Measurements from ENCODE around the gene STAG1. TPM values are rescaled to one million over a fixed set of nuclear protein-coding genes. Genes with fewer than 3 reads are reported as not detected.

STAG1 gene
- total RNA-seq, 5 donors from 2014 or later (not counting 1 experiment from before 2014, with no cell fraction given), result 38.9 to 52.5 (median 42.7) TPM

DNA sequence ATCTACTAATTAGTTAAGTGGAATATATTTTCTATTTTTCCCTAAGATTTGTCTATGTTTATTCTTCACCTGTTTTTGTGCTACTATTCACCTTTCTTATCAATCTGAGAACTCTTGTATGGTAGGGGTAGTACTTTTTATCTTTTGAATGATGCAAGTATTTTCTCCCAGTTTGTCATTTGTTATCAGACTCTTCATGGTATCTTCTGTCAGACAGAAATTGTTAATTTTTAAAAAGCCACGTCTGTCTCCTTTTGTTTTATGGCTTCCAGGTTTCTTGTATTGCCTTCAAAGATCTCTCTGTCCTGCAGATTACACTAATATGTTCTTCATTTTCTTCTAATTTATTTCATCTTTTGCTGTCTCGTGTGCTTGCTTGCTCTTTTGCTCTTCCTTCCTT is 317.7 kb downstream of the STAG1 start:
- H3K4me1 Mint-ChIP-seq, result no peaks in the 10 kb centered on the region
- no peak overlapping the region for H3K27ac ChIP-seq (ENCODE audit: low read length)
- no peak overlapping the region for H3K4me3 ChIP-seq (ENCODE audit: control insufficient read depth in 1 of 2, extremely low read depth in 1 of 2, low read length in 1 of 2)
- 80% methylated on average over 1 of the region's 2 CpGs for WGBS (ENCODE audit: insufficient coverage)
- ATAC-seq (replicated peaks in 1 of 4), result no peak
- CTCF ChIA-PET, result no interaction called here
- H3K4me3 Mint-ChIP-seq, result no peak overlapping the region
- no peaks in the 10 kb centered on the region for H3K9me3 ChIP-seq
- H3K9me3 Mint-ChIP-seq, result no peaks in the 10 kb centered on the region
- H3K27me3 ChIP-seq (replicated peaks in 1 of 2; ENCODE audit: control insufficient read depth in 2 of 2, extremely low read depth in 1 of 2, insufficient read depth in 2 of 2, low read length in 1 of 2), result no peaks in the 10 kb centered on the region
- no peak overlapping the region for H3K27ac Mint-ChIP-seq
- H3K27me3 Mint-ChIP-seq, result no peaks in the 10 kb centered on the region
- peaks cover 0 to under 1% of the 10 kb centered on the region in 2 donors for H3K36me3 ChIP-seq (ENCODE audit: control insufficient read depth in 2 of 2, extremely low read depth in 1 of 2, insufficient read depth in 1 of 2, low read length in 1 of 2)
- no peaks in the 10 kb centered on the region for H3K4me1 ChIP-seq (ENCODE audit: control insufficient read depth in 1 of 2, extremely low read depth in 1 of 2, insufficient read depth in 2 of 2, low read length in 2 of 2)
- H3K36me3 Mint-ChIP-seq, result peaks cover 38% of the 10 kb centered on the region
- DNase-seq, result no peak
- POLR2A ChIA-PET, result no interaction called here

DNA sequence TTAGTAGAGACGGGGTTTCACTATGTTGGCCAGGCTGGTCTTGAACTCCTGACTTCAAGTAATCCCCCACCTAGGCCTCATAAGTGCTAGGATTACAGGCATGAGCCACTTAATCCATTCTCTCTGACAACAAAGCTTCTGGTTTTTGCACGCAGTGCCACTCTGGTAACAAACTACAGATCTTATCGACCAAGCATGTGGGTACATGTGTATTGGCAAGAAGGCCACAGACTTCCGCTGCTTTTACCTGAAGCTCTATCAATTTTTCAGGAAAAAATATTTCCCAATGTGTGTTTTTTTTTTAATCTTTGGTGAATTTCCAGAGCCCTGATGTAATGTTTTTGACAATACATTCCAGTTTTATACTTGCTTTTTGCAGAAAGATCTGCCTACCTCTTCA is 319.5 kb downstream of the STAG1 start:
- ChIA-PET CTCF (no interaction called here), POLR2A (no interaction called here)
- no peaks in the 10 kb centered on the region for H3K27me3 Mint-ChIP-seq
- H3K36me3 Mint-ChIP-seq, result peaks cover 44% of the 10 kb centered on the region
- no peak overlapping the region for H3K4me3 Mint-ChIP-seq
- no peak overlapping the region for H3K4me3 ChIP-seq (ENCODE audit: control insufficient read depth in 1 of 2, extremely low read depth in 1 of 2, low read length in 1 of 2)
- H3K27me3 ChIP-seq (replicated peaks in 1 of 2; ENCODE audit: control insufficient read depth in 2 of 2, extremely low read depth in 1 of 2, insufficient read depth in 2 of 2, low read length in 1 of 2), result no peaks in the 10 kb centered on the region
- no peaks in the 10 kb centered on the region for H3K4me1 ChIP-seq (ENCODE audit: control insufficient read depth in 1 of 2, extremely low read depth in 1 of 2, insufficient read depth in 2 of 2, low read length in 2 of 2)
- H3K27ac Mint-ChIP-seq, result no peak overlapping the region
- H3K9me3 Mint-ChIP-seq, result no peaks in the 10 kb centered on the region
- ATAC-seq (replicated peaks in 1 of 4) (no peak), DNase-seq (no peak)
- peaks cover 0 to 2% of the 10 kb centered on the region in 2 donors for H3K36me3 ChIP-seq (ENCODE audit: control insufficient read depth in 2 of 2, extremely low read depth in 1 of 2, insufficient read depth in 1 of 2, low read length in 1 of 2)
- no peak overlapping the region for H3K27ac ChIP-seq (ENCODE audit: low read length)
- H3K9me3 ChIP-seq, result no peaks in the 10 kb centered on the region
- no peaks in the 10 kb centered on the region for H3K4me1 Mint-ChIP-seq
- no CpG with 5 or more reads among the region's 4 CpGs for WGBS (ENCODE audit: insufficient coverage)

DNA sequence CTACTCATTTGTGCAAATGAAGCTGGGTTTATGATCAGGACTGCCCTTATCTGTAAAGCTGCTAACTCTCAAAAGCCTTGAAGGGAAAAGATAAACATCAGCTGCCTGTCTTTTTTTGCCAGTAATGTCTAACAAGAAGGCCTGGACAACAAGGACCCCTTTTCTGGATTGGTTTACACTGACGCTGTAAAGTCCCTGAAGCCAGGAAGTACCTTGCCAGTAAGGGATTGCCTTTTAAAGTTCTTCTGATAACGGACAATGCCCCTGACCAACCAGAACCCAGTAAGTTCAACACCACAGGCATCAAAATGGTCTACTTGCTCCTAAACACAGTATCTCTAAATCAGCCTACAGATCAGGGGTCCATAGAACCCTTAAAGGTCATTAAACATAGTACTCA is 324.0 kb downstream of the STAG1 start:
- Histone ChIP-seq H3K4me3 (ENCODE audit: control insufficient read depth in 1 of 2, extremely low read depth in 1 of 2, low read length in 1 of 2) (no peak overlapping the region), H3K27me3 (replicated peaks in 1 of 2; ENCODE audit: control insufficient read depth in 2 of 2, extremely low read depth in 1 of 2, insufficient read depth in 2 of 2, low read length in 1 of 2) (no peaks in the 10 kb centered on the region), H3K27ac (ENCODE audit: low read length) (no peak overlapping the region), H3K36me3 (ENCODE audit: control insufficient read depth in 2 of 2, extremely low read depth in 1 of 2, insufficient read depth in 1 of 2, low read length in 1 of 2) (peaks cover 0 to 2% of the 10 kb centered on the region in 2 donors), H3K4me1 (ENCODE audit: control insufficient read depth in 1 of 2, extremely low read depth in 1 of 2, insufficient read depth in 2 of 2, low read length in 2 of 2) (no peaks in the 10 kb centered on the region), H3K9me3 (no peaks in the 10 kb centered on the region)
- CTCF ChIA-PET, result interaction anchor here in 1 of 2 donors (0.7 kb wide), 1 partner anchor 47 kb away, joined by 3 read pairs; no protein-coding TSS in a partner anchor
- Mint-ChIP-seq H3K27me3 (no peaks in the 10 kb centered on the region), H3K9me3 (no peaks in the 10 kb centered on the region), H3K4me1 (no peaks in the 10 kb centered on the region), H3K36me3 (peaks cover 37% of the 10 kb centered on the region), H3K27ac (no peak overlapping the region), H3K4me3 (no peak overlapping the region)
- POLR2A ChIA-PET, result no interaction called here
- ATAC-seq (replicated peaks in 1 of 4), result no peak
- DNase-seq, result no peak
- no CpG with 5 or more reads among the region's 2 CpGs for WGBS (ENCODE audit: insufficient coverage)

DNA sequence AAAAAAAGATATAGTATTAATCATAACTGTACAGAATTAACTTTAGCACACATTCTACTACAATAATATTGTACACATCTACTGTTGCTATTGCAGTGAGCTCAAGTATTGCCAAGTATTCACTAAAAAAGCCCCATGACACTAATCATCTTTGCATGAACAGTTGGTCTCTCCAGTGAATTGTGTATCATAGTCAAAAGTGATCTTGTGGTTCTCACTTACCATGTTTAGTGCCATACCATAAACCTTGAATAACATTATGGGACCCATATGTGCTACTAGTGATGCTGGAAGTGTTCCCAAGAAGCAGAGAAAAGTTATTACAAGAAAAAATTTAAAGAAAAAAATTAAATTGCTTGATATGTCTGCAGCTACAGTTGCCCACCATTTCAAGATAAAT is 324.9 kb downstream of the STAG1 start:
- Mint-ChIP-seq H3K36me3 (peaks cover 36% of the 10 kb centered on the region), H3K4me3 (no peak overlapping the region), H3K27ac (no peak overlapping the region), H3K27me3 (no peaks in the 10 kb centered on the region), H3K4me1 (no peaks in the 10 kb centered on the region), H3K9me3 (no peaks in the 10 kb centered on the region)
- no peaks in the 10 kb centered on the region for H3K9me3 ChIP-seq
- peaks cover 2% of the 10 kb centered on the region in 2 donors for H3K36me3 ChIP-seq (ENCODE audit: control insufficient read depth in 2 of 2, extremely low read depth in 1 of 2, insufficient read depth in 1 of 2, low read length in 1 of 2)
- H3K27ac ChIP-seq (ENCODE audit: low read length), result no peak overlapping the region
- ATAC-seq (replicated peaks in 1 of 4) (no peak), DNase-seq (no peak)
- H3K4me3 ChIP-seq (ENCODE audit: control insufficient read depth in 1 of 2, extremely low read depth in 1 of 2, low read length in 1 of 2), result no peak overlapping the region
- no peaks in the 10 kb centered on the region for H3K27me3 ChIP-seq (replicated peaks in 1 of 2; ENCODE audit: control insufficient read depth in 2 of 2, extremely low read depth in 1 of 2, insufficient read depth in 2 of 2, low read length in 1 of 2)
- no peaks in the 10 kb centered on the region for H3K4me1 ChIP-seq (ENCODE audit: control insufficient read depth in 1 of 2, extremely low read depth in 1 of 2, insufficient read depth in 2 of 2, low read length in 2 of 2)
- ChIA-PET POLR2A (interaction anchor here in 1 of 2 donors (0.6 kb wide), 2 partner anchors 11 to 177 kb away, joined by 4 read pairs; no protein-coding TSS in a partner anchor), CTCF (no interaction called here)

DNA sequence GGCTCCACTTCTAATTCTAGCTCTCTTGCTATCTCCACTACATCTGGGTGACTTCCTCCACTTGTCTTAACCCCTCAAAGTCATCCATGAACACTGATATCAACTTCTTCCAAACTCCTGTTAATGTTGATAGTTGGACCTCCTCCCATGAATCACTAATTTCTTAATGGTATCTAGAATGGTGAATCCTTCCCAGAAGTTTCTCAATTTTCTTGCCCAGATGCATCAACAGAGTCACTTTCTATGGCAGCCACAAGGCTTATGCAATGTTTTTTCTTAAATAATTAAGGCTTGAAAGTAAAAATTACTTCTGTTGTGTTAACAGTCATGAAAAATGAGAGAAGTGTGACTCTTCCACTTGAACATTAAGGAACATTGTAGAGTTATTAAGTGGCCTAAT is 337.7 kb downstream of the STAG1 start:
- H3K9me3 ChIP-seq, result no peaks in the 10 kb centered on the region
- no peak for ATAC-seq (replicated peaks in 1 of 4)
- no peak overlapping the region for H3K27ac ChIP-seq (ENCODE audit: low read length)
- no peaks in the 10 kb centered on the region for H3K27me3 Mint-ChIP-seq
- POLR2A ChIA-PET, result interaction anchor here in 1 of 2 donors (0.6 kb wide), 1 partner anchor 372 kb away, joined by 4 read pairs; no protein-coding TSS in a partner anchor
- H3K4me1 Mint-ChIP-seq, result no peaks in the 10 kb centered on the region
- CTCF ChIA-PET, result interaction anchor here in 1 of 2 donors (0.6 kb wide), 1 partner anchor 22 kb away, joined by 9 read pairs; no protein-coding TSS in a partner anchor
- H3K4me3 ChIP-seq (ENCODE audit: control insufficient read depth in 1 of 2, extremely low read depth in 1 of 2, low read length in 1 of 2), result no peak overlapping the region
- H3K27me3 ChIP-seq (replicated peaks in 1 of 2; ENCODE audit: control insufficient read depth in 2 of 2, extremely low read depth in 1 of 2, insufficient read depth in 2 of 2, low read length in 1 of 2), result no peaks in the 10 kb centered on the region
- no peak overlapping the region for H3K4me3 Mint-ChIP-seq
- no peak for DNase-seq
- H3K36me3 ChIP-seq (ENCODE audit: control insufficient read depth in 2 of 2, extremely low read depth in 1 of 2, insufficient read depth in 1 of 2, low read length in 1 of 2), result peaks cover 4 to 18% of the 10 kb centered on the region in 2 donors
- peaks cover 45% of the 10 kb centered on the region for H3K36me3 Mint-ChIP-seq
- no peaks in the 10 kb centered on the region for H3K4me1 ChIP-seq (ENCODE audit: control insufficient read depth in 1 of 2, extremely low read depth in 1 of 2, insufficient read depth in 2 of 2, low read length in 2 of 2)
- H3K27ac Mint-ChIP-seq, result no peak overlapping the region
- no peaks in the 10 kb centered on the region for H3K9me3 Mint-ChIP-seq

DNA sequence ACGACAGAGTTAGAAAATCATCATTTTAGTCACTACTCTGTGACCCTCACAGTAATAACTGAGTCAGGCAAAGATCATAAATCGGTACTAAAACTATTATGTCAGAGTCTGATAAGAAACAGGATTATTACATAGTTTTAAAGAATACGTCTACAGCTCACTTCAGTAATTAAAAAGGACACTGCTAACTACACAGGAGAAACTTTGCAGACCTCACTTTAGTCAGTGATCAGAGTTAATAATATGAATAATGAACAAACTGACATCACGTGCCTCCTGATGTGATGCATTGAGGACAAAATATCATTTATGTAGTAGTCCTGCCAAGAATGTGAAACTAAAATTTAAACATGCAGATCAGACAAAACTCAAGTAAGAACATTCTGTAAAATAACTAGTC is 339.9 kb downstream of the STAG1 start:
- no peaks in the 10 kb centered on the region for H3K4me1 Mint-ChIP-seq
- H3K4me1 ChIP-seq (ENCODE audit: control insufficient read depth in 1 of 2, extremely low read depth in 1 of 2, insufficient read depth in 2 of 2, low read length in 2 of 2), result no peaks in the 10 kb centered on the region
- peaks cover 44% of the 10 kb centered on the region for H3K36me3 Mint-ChIP-seq
- DNase-seq (no peak), ATAC-seq (replicated peaks in 1 of 4) (no peak)
- H3K4me3 Mint-ChIP-seq, result no peak overlapping the region
- CTCF ChIA-PET, result no interaction called here
- POLR2A ChIA-PET, result interaction anchor here in 1 of 2 donors (0.6 kb wide), 1 partner anchor 370 kb away, joined by 3 read pairs; no protein-coding TSS in a partner anchor
- no peaks in the 10 kb centered on the region for H3K27me3 ChIP-seq (replicated peaks in 1 of 2; ENCODE audit: control insufficient read depth in 2 of 2, extremely low read depth in 1 of 2, insufficient read depth in 2 of 2, low read length in 1 of 2)
- H3K27ac ChIP-seq (ENCODE audit: low read length), result no peak overlapping the region
- no CpG with 5 or more reads among the region's 4 CpGs for WGBS (ENCODE audit: insufficient coverage)
- no peaks in the 10 kb centered on the region for H3K9me3 Mint-ChIP-seq
- H3K9me3 ChIP-seq, result no peaks in the 10 kb centered on the region
- H3K27me3 Mint-ChIP-seq, result no peaks in the 10 kb centered on the region
- H3K36me3 ChIP-seq (ENCODE audit: control insufficient read depth in 2 of 2, extremely low read depth in 1 of 2, insufficient read depth in 1 of 2, low read length in 1 of 2), result peaks cover 3 to 9% of the 10 kb centered on the region in 2 donors
- H3K27ac Mint-ChIP-seq, result no peak overlapping the region
- no peak overlapping the region for H3K4me3 ChIP-seq (ENCODE audit: control insufficient read depth in 1 of 2, extremely low read depth in 1 of 2, low read length in 1 of 2)

DNA sequence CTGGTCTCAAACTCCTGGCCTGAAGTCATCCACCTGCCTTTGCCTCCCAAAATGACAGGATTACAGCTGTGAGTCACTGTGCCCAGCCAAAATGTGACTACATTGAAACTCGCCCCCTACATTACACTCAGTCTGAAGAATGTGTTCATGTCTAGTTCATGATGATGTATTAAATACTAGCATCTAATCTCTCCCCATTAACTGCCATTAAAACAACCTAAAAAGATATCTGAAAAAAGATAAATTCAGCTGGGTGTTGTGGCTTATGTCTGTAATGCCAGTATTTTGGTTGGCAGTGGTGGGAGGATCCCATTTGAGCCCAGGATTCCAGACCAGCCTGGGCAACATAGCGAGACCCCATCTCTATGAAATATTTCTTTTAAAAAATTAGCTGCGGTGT is 342.6 kb downstream of the STAG1 start:
- no peak for DNase-seq
- no peak overlapping the region for H3K4me3 ChIP-seq (ENCODE audit: control insufficient read depth in 1 of 2, extremely low read depth in 1 of 2, low read length in 1 of 2)
- H3K27ac ChIP-seq (ENCODE audit: low read length), result no peak overlapping the region
- ChIA-PET POLR2A (no interaction called here), CTCF (no interaction called here)
- no peak for ATAC-seq (replicated peaks in 1 of 4)
- Mint-ChIP-seq H3K27me3 (no peaks in the 10 kb centered on the region), H3K4me1 (no peaks in the 10 kb centered on the region), H3K36me3 (peaks cover 31% of the 10 kb centered on the region), H3K9me3 (no peaks in the 10 kb centered on the region), H3K4me3 (no peak overlapping the region), H3K27ac (no peak overlapping the region)
- no CpG with 5 or more reads among the region's 3 CpGs for WGBS (ENCODE audit: insufficient coverage)
- no peaks in the 10 kb centered on the region for H3K9me3 ChIP-seq
- no peaks in the 10 kb centered on the region for H3K4me1 ChIP-seq (ENCODE audit: control insufficient read depth in 1 of 2, extremely low read depth in 1 of 2, insufficient read depth in 2 of 2, low read length in 2 of 2)
- no peaks in the 10 kb centered on the region for H3K27me3 ChIP-seq (replicated peaks in 1 of 2; ENCODE audit: control insufficient read depth in 2 of 2, extremely low read depth in 1 of 2, insufficient read depth in 2 of 2, low read length in 1 of 2)
- peaks cover 4 to 5% of the 10 kb centered on the region in 2 donors for H3K36me3 ChIP-seq (ENCODE audit: control insufficient read depth in 2 of 2, extremely low read depth in 1 of 2, insufficient read depth in 1 of 2, low read length in 1 of 2)

Data from T-cell (primary cell).